ENCODE results near the gene KRTAP12-1.

DNA sequence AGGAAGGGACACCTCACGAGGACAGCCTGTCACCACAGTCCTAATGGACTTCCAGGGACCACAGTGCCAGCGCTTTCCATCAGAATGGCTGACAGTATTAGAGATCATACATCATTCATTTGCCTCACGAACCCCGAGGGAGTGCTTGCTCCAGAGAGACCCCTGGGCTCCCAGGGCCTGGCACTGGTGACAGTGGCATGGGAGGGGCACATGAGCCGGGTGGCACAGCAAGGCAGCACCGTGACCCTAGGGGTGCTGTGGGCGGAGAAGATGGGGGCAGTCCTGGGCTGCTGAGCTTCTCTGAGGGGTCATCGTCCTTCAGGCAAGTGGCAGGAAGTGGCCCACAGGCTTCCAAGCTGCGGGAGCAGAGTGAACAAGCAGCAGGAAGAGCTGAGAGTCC, 45.8 kb upstream of the KRTAP12-1 start:
- TF ChIP-seq EP300 (IDR thresholded peaks at IDR 0.05) (no peak), POLR2A (IDR thresholded peaks at IDR 0.05) (no peak), POLR2AphosphoS5 (IDR thresholded peaks at IDR 0.05) (no peak)
- TF ChIP-seq, protein P1, sequence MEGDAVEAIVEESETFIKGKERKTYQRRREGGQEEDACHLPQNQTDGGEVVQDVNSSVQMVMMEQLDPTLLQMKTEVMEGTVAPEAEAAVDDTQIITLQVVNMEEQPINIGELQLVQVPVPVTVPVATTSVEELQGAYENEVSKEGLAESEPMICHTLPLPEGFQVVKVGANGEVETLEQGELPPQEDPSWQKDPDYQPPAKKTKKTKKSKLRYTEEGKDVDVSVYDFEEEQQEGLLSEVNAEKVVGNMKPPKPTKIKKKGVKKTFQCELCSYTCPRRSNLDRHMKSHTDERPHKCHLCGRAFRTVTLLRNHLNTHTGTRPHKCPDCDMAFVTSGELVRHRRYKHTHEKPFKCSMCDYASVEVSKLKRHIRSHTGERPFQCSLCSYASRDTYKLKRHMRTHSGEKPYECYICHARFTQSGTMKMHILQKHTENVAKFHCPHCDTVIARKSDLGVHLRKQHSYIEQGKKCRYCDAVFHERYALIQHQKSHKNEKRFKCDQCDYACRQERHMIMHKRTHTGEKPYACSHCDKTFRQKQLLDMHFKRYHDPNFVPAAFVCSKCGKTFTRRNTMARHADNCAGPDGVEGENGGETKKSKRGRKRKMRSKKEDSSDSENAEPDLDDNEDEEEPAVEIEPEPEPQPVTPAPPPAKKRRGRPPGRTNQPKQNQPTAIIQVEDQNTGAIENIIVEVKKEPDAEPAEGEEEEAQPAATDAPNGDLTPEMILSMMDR (IDR thresholded peaks at IDR 0.05): no peak

Measured in stomach (tissue), 4 donors.